SKM-1 (cell line): Measurements from ENCODE around the gene OGFOD3.
"Not testable (repeated sequence)": the region's sequence is repeated elsewhere in the genome, so short reads cannot be mapped to it uniquely, and the experiment has no call there.

Source experiments
- DNase-seq: peaks from one replicate; lab custom pipeline; 2025; ENCODE audit not compliant: unreplicated experiment; lab: John Stamatoyannopoulos, UW

Gene OGFOD3

GRCh38 chr17:82388922-82389283 is 29.5 kb downstream of the OGFOD3 start:
- DNase-seq: no peak

- no peak for DNase-seq
Measured at GRCh38 chr17:82388223-82388921, 30.0 kb downstream of the OGFOD3 start.

- no peak for DNase-seq
Measured at GRCh38 chr17:82387705-82388106, 30.7 kb downstream of the OGFOD3 start.

GRCh38 chr17:82386881-82387704 is 31.3 kb downstream of the OGFOD3 start:
- no peak for DNase-seq

- no peak for DNase-seq
Measured at GRCh38 chr17:82386255-82386831, 32.0 kb downstream of the OGFOD3 start.

- no peak for DNase-seq
Measured at GRCh38 chr17:82385559-82386254, 32.7 kb downstream of the OGFOD3 start.

GRCh38 chr17:82384730-82385481 is 33.5 kb downstream of the OGFOD3 start:
- DNase-seq: no peak

GRCh38 chr17:82384051-82384729 is 34.2 kb downstream of the OGFOD3 start:
- DNase-seq: no peak

- DNase-seq: no peak
Measured at GRCh38 chr17:82383411-82383810, 35.0 kb downstream of the OGFOD3 start.

GRCh38 chr17:82382933-82383255 is 35.5 kb downstream of the OGFOD3 start:
- DNase-seq: no peak

- not testable (repeated sequence) for DNase-seq
Measured at GRCh38 chr17:82382220-82382932, 36.0 kb downstream of the OGFOD3 start.

- not testable (repeated sequence) for DNase-seq
Measured at GRCh38 chr17:82381703-82382009, 36.7 kb downstream of the OGFOD3 start.

GRCh38 chr17:82380860-82381702 is 37.3 kb downstream of the OGFOD3 start:
- no peak for DNase-seq

- no peak for DNase-seq
Measured at GRCh38 chr17:82378741-82379021, 39.7 kb downstream of the OGFOD3 start.

GRCh38 chr17:82377924-82378740 is 40.3 kb downstream of the OGFOD3 start:
- DNase-seq: no peak

GRCh38 chr17:82377294-82377693 is 41.1 kb downstream of the OGFOD3 start:
- not testable (repeated sequence) for DNase-seq

GRCh38 chr17:82376042-82376730 is 42.2 kb downstream of the OGFOD3 start:
- no peak for DNase-seq
